ENCODE measurements around the gene PAX7. TPM values are rescaled to one million over a fixed set of nuclear protein-coding genes. Genes with fewer than 3 reads are reported as not detected.
"Not testable (repeated sequence)": the region's sequence is repeated elsewhere in the genome, so short reads cannot be mapped to it uniquely, and the experiment has no call there.

The PAX7 gene
- total RNA-seq, 3 donors from 2014 or later (not counting 1 experiment from before 2014, with no cell fraction given): not detected

GRCh38 chr1:18766328-18766727, 135.7 kb downstream of the PAX7 start:
- no peaks in the 10 kb centered on the region for H3K36me3 ChIP-seq (ENCODE audit: control insufficient read depth, insufficient read depth, low read length)
- TF ChIP-seq, protein P1, sequence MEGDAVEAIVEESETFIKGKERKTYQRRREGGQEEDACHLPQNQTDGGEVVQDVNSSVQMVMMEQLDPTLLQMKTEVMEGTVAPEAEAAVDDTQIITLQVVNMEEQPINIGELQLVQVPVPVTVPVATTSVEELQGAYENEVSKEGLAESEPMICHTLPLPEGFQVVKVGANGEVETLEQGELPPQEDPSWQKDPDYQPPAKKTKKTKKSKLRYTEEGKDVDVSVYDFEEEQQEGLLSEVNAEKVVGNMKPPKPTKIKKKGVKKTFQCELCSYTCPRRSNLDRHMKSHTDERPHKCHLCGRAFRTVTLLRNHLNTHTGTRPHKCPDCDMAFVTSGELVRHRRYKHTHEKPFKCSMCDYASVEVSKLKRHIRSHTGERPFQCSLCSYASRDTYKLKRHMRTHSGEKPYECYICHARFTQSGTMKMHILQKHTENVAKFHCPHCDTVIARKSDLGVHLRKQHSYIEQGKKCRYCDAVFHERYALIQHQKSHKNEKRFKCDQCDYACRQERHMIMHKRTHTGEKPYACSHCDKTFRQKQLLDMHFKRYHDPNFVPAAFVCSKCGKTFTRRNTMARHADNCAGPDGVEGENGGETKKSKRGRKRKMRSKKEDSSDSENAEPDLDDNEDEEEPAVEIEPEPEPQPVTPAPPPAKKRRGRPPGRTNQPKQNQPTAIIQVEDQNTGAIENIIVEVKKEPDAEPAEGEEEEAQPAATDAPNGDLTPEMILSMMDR (IDR thresholded peaks at IDR 0.05): no peak
- DNase-seq: no peak
- no peaks in the 10 kb centered on the region for H3K9me3 ChIP-seq (ENCODE audit: control insufficient read depth, insufficient read depth, low read length)
- intact Hi-C loops (cut with micrococcal nuclease): no loop called here
- H3K9me3 Mint-ChIP-seq: no peaks in the 10 kb centered on the region
- no peak overlapping the region for H3K27ac Mint-ChIP-seq
- H3K4me1 ChIP-seq (ENCODE audit: control insufficient read depth, insufficient read depth, low read length): no peaks in the 10 kb centered on the region
- no peaks in the 10 kb centered on the region for H3K4me1 Mint-ChIP-seq
- no peak overlapping the region for H3K27ac ChIP-seq (ENCODE audit: low read length)
- H3K27me3 ChIP-seq (ENCODE audit: control insufficient read depth, insufficient read depth, low read length): no peaks in the 10 kb centered on the region
- no peak for ATAC-seq
- no peak overlapping the region for H3K4me3 ChIP-seq (ENCODE audit: low read length)
- peaks cover 21 to 38% of the 10 kb centered on the region in 2 donors for H3K27me3 Mint-ChIP-seq (ENCODE audit: low read depth in 2 of 2)
- H3K36me3 Mint-ChIP-seq: no peaks in the 10 kb centered on the region
- WGBS (ENCODE audit: insufficient coverage): 91% methylated on average over 2 of the region's 2 CpGs
- H3K4me3 Mint-ChIP-seq: no peak overlapping the region

DNA sequence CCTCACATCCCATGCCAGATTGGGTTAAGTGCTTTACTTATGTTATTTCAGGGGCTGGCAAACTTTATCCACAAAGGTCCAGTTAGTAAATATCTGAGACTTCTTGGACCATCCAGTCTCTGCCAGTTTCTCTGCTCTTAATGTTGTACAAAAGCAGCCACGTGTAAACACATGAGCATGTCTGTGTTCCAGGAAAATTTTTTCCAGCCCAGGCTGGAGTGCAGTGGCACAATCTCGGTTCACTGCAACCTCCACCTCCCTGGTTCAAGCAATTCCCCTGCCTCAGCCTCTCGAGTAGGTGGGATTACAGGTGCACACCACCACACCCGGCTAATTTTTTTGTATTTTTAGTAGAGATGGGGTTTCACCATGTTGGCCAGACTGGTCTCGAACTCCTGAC, 136.9 kb downstream of the PAX7 start:
- H3K9me3 ChIP-seq (ENCODE audit: control insufficient read depth, insufficient read depth, low read length); DNase-seq; H3K36me3 ChIP-seq (ENCODE audit: control insufficient read depth, insufficient read depth, low read length); H3K4me3 ChIP-seq (ENCODE audit: low read length); H3K36me3 Mint-ChIP-seq; H3K4me3 Mint-ChIP-seq; H3K27ac Mint-ChIP-seq; H3K27ac ChIP-seq (ENCODE audit: low read length); intact Hi-C loops (cut with micrococcal nuclease); H3K27me3 ChIP-seq (ENCODE audit: control insufficient read depth, insufficient read depth, low read length); H3K9me3 Mint-ChIP-seq; H3K4me1 Mint-ChIP-seq; H3K4me1 ChIP-seq (ENCODE audit: control insufficient read depth, insufficient read depth, low read length); ATAC-seq: not testable (repeated sequence)
- WGBS (ENCODE audit: insufficient coverage): 64% methylated on average over 4 of the region's 5 CpGs
- H3K27me3 Mint-ChIP-seq (ENCODE audit: low read depth in 2 of 2): peaks cover 24 to 38% of the 10 kb centered on the region in 2 donors

DNA sequence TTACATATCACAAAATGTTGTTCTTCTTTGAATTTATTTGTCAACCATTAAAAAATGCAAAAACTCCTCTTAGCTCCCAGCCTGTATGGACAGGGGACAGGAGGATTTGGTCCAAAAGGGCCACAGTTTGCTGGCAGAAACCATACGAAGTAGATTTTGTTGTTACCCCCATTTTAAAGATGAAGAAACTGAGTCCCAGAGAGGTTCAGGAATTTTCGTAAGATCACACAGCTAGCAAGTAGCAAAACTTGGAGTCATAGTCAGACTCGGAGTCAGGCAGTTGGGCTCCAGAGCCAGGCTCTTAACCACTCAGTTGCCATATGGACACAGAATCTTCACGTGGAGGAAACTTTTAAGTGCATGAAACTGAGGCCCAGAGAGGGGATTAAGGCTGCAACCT, 137.4 kb downstream of the PAX7 start:
- no peaks in the 10 kb centered on the region for H3K9me3 Mint-ChIP-seq

DNA sequence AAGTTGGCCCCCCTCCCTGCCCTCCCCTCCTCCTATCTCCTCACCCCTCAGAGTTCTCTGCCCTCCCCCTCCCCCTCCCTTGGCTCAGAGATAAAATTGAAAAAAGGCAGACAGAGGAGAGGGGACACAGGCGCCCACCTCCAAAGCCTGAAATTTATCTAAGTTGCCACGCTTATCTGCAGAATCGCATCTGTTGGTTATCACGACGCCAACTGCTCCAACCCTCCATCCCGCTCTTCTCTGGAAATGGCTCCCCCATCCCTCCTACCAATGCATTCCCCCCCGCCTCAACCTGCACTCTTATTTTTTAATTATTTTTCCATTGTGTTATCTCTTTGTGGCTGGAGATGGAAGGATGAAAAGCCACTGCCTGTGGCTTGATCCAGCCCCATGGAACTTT, 138.5 kb downstream of the PAX7 start:
- H3K4me3 Mint-ChIP-seq: no peak overlapping the region
- no peaks in the 10 kb centered on the region for H3K36me3 ChIP-seq (ENCODE audit: control insufficient read depth, insufficient read depth, low read length)
- no peaks in the 10 kb centered on the region for H3K9me3 ChIP-seq (ENCODE audit: control insufficient read depth, insufficient read depth, low read length)
- peaks cover 26 to 34% of the 10 kb centered on the region in 2 donors for H3K27me3 Mint-ChIP-seq (ENCODE audit: low read depth in 2 of 2)
- WGBS (ENCODE audit: insufficient coverage): 90% methylated on average over 6 of the region's 7 CpGs
- no peaks in the 10 kb centered on the region for H3K4me1 Mint-ChIP-seq
- TF ChIP-seq, protein P1 (IDR thresholded peaks at IDR 0.05): no peak
- no peaks in the 10 kb centered on the region for H3K27me3 ChIP-seq (ENCODE audit: control insufficient read depth, insufficient read depth, low read length)
- no peaks in the 10 kb centered on the region for H3K36me3 Mint-ChIP-seq
- DNase-seq (no peak), ATAC-seq (no peak)
- intact Hi-C loops (cut with micrococcal nuclease): no loop called here
- no peak overlapping the region for H3K27ac ChIP-seq (ENCODE audit: low read length)
- H3K4me1 ChIP-seq (ENCODE audit: control insufficient read depth, insufficient read depth, low read length): no peaks in the 10 kb centered on the region
- no peak overlapping the region for H3K4me3 ChIP-seq (ENCODE audit: low read length)
- H3K27ac Mint-ChIP-seq: no peak overlapping the region
- no peaks in the 10 kb centered on the region for H3K9me3 Mint-ChIP-seq

More for the DNA sequence above, 137.4 kb downstream of the PAX7 start:
- intact Hi-C loops (cut with micrococcal nuclease): no loop called here
- H3K27me3 Mint-ChIP-seq (ENCODE audit: low read depth in 2 of 2): peaks cover 24 to 35% of the 10 kb centered on the region in 2 donors
- WGBS (ENCODE audit: insufficient coverage): 78% methylated on average over 4 of the region's 4 CpGs
- Histone ChIP-seq H3K4me3 (ENCODE audit: low read length) (no peak overlapping the region), H3K36me3 (ENCODE audit: control insufficient read depth, insufficient read depth, low read length) (no peaks in the 10 kb centered on the region), H3K9me3 (ENCODE audit: control insufficient read depth, insufficient read depth, low read length) (no peaks in the 10 kb centered on the region), H3K27me3 (ENCODE audit: control insufficient read depth, insufficient read depth, low read length) (no peaks in the 10 kb centered on the region), H3K4me1 (ENCODE audit: control insufficient read depth, insufficient read depth, low read length) (no peaks in the 10 kb centered on the region), H3K27ac (ENCODE audit: low read length) (no peak overlapping the region)
- H3K27ac Mint-ChIP-seq: no peak overlapping the region
- DNase-seq (no peak), ATAC-seq (no peak)
- no peaks in the 10 kb centered on the region for H3K4me1 Mint-ChIP-seq
- TF ChIP-seq, protein P1 (IDR thresholded peaks at IDR 0.05): no peak
- no peak overlapping the region for H3K4me3 Mint-ChIP-seq
- H3K36me3 Mint-ChIP-seq: no peaks in the 10 kb centered on the region
